Activated T-cell treated with anti-CD3 and anti-CD28 coated beads, Interleukin-2, amount 50 U/mL, for 1 hour (primary cell): ENCODE measurements around the gene PDE5A.
A peak's percentile ranks its signal among the peaks of the same experiment; 100 is the strongest.
"Not testable (repeated sequence)": the region's sequence is repeated elsewhere in the genome, so short reads cannot be mapped to it uniquely, and the experiment has no call there.

Experiments
- DNase-seq: peaks from one replicate; pipeline ENCODE4 v3.0.0-alpha.2; 2020

The PDE5A gene

GRCh38 chr4:119628281-119629141 lies at the start of gene PDE5A:
PDE5A (minus strand) TSS chr4:119628804; CDS start chr4:119628671, 133 bp downstream.
- peak; percentile 81 for DNase-seq

GRCh38 chr4:119676101-119676500 lies 47.5 kb upstream of the PDE5A start:
- no peak for DNase-seq

- no peak for DNase-seq
These were observed 46.8 kb upstream of the PDE5A start for GRCh38 chr4:119675391-119675790.

GRCh38 chr4:119672938-119673337 lies 44.3 kb upstream of the PDE5A start:
- no peak for DNase-seq

- no peak for DNase-seq
These were observed 43.5 kb upstream of the PDE5A start for GRCh38 chr4:119672086-119672485.

GRCh38 chr4:119671205-119671604 lies 42.6 kb upstream of the PDE5A start:
- DNase-seq = no peak

GRCh38 chr4:119667802-119668201 lies 39.2 kb upstream of the PDE5A start:
- DNase-seq = no peak

- no peak for DNase-seq
These were observed 38.1 kb upstream of the PDE5A start for GRCh38 chr4:119666653-119667091.

- no peak for DNase-seq
These were observed 37.1 kb upstream of the PDE5A start for GRCh38 chr4:119665752-119666151.

- DNase-seq = no peak
These were observed 35.7 kb upstream of the PDE5A start for GRCh38 chr4:119664168-119664907.

GRCh38 chr4:119663160-119663788 lies 34.7 kb upstream of the PDE5A start:
- no peak for DNase-seq

- not testable (repeated sequence) for DNase-seq
These were observed 34.0 kb upstream of the PDE5A start for GRCh38 chr4:119662612-119663011.

GRCh38 chr4:119661231-119661630 lies 32.6 kb upstream of the PDE5A start:
- DNase-seq = no peak

GRCh38 chr4:119659576-119659975 lies 31.0 kb upstream of the PDE5A start:
- no peak for DNase-seq

- DNase-seq = no peak
These were observed 28.6 kb upstream of the PDE5A start for GRCh38 chr4:119657111-119657611.

GRCh38 chr4:119656342-119656741 lies 27.7 kb upstream of the PDE5A start:
- no peak for DNase-seq

GRCh38 chr4:119655111-119655837 lies 26.7 kb upstream of the PDE5A start:
- no peak for DNase-seq

- no peak for DNase-seq
These were observed 25.4 kb upstream of the PDE5A start for GRCh38 chr4:119653990-119654389.

GRCh38 chr4:119652998-119653397 lies 24.4 kb upstream of the PDE5A start:
- no peak for DNase-seq

- no peak for DNase-seq
These were observed 19.8 kb upstream of the PDE5A start for GRCh38 chr4:119648398-119648797.

GRCh38 chr4:119647558-119647957 lies 19.0 kb upstream of the PDE5A start:
- DNase-seq = no peak

- no peak for DNase-seq
These were observed 17.9 kb upstream of the PDE5A start for GRCh38 chr4:119646347-119647071.
